Adrenal gland (tissue), 5 donors: ENCODE measurements around the gene BCAR3.

ENCODE experiments used
- CTCF ChIP-seq, 6 experiments: fragments of 450-650 bp in 4 of 6; fragments of 200-600 bp in 2 of 6; sonication (generic) in 1 of 6; IDR thresholded peaks; 1 replicate in 5 of 6; 2 replicates in 1 of 6; pipeline versions ENCODE4 v1.5.1 to v1.8.0; 2016 to 2021; ENCODE audit warnings: antibody characterized with exemption in 6 of 6, mild to moderate bottlenecking in 2 of 6, moderate library complexity in 1 of 6
- POLR2A ChIP-seq, 2 donors: fragments of 450-650 bp; IDR thresholded peaks; one replicate each; pipeline ENCODE4 v1.6.1; 2017; ENCODE audit warnings: antibody characterized with exemption in 2 of 2, mild to moderate bottlenecking in 2 of 2, moderate library complexity in 1 of 2
- donor health status: DM: no; HTN: no; CAD: no.

GRCh38 chr1:93703643-93704042 is 22.0 kb upstream of the BCAR3 start:
- TF ChIP-seq CTCF (IDR thresholded peaks at IDR 0.05) (no peak), POLR2A (IDR thresholded peaks at IDR 0.05) (no peak)
